Erythroblast (primary cell): ENCODE measurements around the gene MSMB.

Experiments used
- GATA1 ChIP-seq: IDR thresholded peaks from 2 replicates; pipeline ENCODE4 v1.6.1; 2011; ENCODE audit warnings: low read depth, mild to moderate bottlenecking, control low read depth, low read length, moderate library complexity
- POLR2A ChIP-seq: IDR thresholded peaks from 2 replicates; pipeline ENCODE4 v1.6.1; 2011; ENCODE audit warnings: mild to moderate bottlenecking, low read length

- TF ChIP-seq POLR2A (no peak), GATA1 (no peak)
These were observed 21.1 kb downstream of the MSMB start for GRCh38 chr10:46024948-46025347.
